SHP77 (cell line): ENCODE results near the gene ABHD12.

ENCODE experiments used
- DNase-seq, 2 experiments: peaks; one replicate each; lab custom pipeline; 2025; lab: John Stamatoyannopoulos, UW

The ABHD12 gene

DNA sequence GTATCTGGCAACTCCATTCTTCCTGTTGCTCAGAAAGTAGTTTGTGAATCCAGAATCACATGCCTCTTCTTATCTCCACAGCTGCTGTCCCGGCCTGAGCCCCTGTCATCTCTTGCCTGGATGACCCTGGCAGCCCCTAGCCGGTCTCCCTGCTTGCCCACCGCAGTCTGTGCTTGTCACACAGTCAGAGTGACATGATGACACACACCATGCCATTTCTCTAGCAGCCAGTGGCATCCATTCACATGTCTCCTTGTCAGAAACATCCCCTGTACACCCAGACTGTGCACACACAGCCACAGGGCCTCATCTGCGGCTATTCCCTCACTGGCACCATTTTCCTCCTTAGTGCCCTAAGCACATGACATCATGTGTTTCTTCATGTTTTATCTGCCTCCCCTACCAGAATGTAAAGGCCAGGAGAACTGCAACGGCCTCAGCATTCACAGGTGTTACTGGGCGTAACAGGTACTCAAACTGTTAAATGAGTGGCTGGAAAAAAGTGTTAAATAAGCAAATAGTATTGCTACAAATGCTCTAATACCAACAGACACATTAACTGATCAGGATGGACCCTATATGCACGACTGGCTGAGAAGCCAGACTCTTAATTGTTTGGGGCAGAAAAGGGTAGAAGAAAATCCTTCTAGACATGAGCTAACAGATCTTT, 9.6 kb downstream of the ABHD12 start:
- DNase-seq, result no peak

DNA sequence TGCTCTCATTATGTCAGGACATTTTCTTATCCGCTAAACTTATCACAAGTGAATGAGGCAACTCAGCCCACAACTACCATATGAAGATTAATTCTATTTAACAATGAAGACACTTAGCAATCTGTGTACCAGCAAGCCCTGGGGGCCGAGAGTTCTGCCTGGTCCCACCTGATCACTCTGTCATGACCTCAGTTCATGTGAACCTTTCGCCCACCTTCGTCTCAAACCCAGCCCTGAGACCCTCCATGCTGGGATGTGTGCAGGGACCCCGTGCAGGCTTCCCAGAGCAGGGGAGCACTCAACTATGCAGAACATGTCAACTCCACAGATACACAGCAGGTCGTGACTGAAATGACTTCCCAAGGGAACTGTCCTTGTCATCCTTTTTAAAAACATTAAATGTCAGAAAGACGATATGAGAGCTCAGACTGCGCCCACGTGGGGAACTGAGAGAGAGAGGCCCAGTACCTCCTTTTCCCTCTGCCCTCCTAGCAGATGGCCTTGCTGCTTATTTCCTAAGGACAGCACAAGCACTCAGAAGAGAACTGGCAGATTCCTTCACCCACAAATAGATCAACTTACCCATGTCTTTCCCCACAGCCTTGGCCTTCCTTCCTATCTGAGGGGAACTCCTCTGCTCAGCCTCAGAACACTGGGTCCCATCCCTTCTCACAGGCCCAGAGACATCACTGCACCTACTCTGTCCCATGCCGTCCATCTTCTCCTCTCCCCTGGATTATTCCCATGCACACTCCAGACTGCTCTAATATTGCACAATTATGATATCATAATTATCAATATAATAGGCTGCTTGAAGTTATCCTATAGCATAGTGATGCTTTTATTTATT, 11.5 kb downstream of the ABHD12 start:
- no peak for DNase-seq

DNA sequence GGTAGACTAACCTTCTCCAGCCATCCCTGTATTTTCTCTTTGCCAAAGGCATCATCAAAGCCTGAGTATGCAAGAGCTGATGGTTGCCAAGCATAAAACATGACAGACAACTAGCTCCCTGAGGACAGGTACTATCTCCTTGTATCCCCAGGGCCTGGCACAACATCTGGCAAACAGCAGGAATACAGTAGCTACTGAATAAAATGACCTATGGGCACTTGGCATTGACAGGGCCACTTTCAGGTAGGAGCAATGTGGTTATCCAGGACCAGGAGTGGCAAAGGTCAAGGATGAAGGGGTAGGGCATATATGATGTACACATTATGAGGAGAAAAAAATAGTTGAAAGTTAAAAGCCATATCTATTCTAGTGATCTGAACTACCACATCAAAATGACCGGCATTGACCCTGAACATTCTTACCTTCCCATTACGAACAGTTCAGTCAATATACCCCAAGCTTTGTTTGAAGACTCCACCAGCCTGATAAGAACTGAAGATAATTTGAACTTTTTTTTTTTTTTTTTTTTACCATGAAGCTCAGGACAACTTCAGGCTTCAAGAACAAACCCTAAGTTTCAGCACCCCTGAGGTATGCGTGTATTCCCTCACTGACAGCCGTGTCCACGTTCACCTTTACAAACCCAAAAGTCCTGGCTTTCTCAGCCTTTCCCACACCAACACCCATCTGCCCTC, 12.3 kb downstream of the ABHD12 start:
- DNase-seq, result no peak

DNA sequence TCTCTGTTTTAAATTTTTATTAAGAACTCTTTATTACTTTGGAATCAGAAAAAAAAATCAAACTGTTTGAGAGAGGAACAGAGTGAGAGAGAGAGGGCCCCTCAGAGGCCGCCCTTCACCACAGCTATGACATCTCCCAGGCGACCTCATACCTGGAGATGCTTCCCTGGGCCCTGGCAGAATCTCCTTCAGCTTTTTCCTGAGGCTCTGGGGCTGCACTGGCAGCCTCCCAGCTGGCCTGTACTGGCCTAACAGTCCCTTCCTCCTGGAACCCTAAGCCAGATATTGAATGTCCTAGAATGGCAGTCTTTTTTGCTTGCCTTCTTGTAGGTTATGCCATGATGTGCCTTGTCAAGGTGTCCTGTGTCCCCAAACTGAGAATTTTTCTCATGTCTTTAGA, 13.7 kb downstream of the ABHD12 start:
- DNase-seq, result no peak

DNA sequence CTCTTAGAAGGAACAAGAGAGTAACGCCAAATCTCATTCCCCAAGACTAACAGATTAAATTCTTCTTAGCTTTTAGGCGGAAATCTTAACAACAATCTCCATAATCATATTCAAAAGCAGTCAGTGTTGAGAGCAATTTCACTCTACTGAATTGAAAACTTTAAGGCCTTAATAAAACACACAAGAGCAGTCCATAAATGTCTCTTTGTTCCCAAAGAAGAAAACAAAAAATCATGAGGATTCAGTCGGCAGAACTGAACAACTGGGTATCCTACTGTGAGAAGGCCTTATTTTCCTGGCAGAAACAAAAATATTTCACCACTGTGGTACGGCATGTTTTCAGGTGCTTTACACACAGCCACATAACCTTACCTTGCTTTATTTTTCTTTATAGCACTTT, 14.4 kb downstream of the ABHD12 start:
- no peak for DNase-seq

DNA sequence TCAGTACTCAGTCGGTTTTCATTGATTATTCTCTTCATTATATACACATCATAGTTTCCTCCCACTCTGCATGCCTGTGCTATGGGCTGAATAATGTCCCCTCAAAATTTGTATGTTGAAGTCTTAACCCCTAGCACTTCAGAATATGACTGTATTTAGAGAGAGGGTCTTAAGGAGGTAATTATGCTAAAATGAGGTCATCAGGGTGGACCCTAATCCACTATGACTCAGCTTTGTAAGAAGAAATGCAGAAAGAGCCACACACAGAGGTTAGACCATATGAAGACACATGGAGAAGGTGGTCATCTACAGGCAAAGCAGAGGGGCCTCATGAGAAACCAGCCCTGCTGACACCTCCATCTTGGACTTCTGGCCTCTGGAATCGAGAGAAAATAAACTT, 15.8 kb downstream of the ABHD12 start:
- no peak for DNase-seq

DNA sequence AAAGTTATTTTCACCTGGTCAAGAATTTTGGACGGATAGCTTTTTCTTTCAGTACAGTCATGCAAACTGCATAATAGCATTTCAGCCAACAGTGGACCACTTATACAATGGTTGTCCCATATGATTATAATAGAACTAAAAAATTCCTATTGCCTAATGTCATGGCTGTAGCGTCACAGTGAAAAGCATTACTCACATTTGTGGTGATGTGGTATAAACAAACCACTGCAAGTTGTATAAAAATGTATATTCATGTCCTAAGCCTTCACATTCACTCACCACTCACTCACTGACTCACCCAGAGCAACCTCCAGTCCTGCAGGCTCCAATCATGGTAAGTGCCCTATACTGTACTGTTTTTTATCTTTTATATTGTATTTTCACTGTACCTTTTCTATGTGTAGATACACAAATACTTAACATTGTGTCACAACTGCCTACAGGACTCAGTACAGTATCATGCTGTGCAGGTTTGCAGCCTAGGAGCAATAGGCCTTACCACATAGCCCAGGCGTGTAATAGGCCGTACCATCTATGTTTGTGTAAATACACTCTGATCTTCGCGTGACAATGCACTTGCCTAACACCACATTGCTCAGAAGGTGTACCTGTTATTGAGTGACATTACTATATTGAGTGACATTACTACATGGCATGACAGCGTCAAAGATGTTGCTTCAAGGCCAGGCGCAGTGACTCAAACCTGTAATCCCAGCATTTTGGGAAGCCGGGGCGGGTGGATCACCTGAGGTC, 17.9 kb downstream of the ABHD12 start:
- no peak for DNase-seq

DNA sequence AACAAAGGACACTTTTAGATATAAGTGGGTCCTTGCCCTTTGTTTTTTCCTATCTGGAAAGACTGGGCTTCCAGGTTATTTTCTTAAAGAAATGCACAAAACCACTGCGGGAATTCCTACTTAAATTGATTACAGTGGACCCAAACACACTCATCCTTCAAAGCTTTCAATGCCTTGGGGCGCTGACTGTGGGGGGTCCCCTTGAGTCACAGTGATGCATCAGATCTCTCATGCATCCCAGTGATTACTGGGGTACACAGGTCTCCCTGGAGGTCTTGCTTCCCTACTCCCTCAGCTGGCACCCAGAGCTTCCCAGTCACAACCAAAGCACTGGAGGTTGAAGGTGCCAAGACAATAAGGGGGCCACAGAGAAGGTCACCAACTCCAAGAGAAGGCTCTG, 20.7 kb downstream of the ABHD12 start:
- no peak for DNase-seq

DNA sequence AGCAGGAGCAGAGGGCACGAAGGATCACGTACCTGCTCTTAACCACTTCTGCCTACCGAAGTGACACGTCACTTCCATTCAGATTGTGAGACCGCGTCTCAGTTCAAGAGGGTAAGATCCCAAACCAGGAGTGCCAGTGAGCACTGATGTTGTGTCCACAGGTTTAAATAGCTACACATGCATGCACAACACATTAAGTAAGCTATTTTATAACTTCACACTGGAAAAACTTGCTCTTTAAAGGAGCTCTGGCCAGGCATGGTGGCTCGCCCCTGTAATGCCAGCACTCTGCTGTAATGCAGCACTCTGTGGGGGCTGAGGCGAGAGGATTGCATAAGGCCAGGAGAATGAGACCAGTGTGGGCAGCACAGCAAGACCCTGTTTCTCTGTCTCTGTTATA, 21.1 kb downstream of the ABHD12 start:
- DNase-seq, result no peak

DNA sequence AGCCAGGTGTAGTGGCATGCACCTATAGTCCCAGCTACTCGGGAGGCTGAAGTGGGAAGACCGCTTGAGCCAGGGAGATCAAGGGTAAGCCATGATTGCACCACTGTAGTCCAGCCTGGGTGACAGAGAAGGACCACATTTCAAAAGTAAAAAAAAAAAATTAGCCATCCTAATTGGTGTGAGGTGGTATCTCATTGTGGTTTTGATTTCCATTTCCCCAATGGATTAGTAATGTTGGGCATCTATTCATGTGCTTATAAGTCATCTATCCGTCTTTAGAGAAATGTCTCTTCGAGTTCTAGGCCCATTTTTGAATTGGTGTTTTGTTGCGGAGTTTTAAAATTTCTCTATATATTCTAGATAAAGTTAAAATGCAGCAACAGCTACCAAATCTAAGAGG, 21.7 kb downstream of the ABHD12 start:
- no peak for DNase-seq

DNA sequence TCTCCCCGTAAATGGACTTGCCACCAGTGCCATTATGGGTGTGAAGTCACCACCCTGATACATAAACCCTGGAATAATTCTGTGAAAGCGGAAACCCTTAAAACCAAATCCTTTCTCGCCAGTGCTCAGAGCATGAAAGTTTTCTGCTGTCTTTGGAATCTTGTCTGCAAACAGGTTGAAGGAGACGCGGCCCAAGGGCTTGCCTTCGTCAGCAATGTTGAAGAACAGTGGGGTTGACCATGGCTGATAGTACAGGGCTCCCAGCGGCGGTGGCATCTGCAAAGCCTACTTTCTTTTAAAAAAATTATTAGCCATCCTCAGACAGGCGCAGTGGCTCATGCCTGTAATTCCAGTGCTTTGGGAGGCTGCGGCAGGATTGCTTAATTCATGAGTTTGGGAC, 22.1 kb downstream of the ABHD12 start:
- DNase-seq, result no peak

DNA sequence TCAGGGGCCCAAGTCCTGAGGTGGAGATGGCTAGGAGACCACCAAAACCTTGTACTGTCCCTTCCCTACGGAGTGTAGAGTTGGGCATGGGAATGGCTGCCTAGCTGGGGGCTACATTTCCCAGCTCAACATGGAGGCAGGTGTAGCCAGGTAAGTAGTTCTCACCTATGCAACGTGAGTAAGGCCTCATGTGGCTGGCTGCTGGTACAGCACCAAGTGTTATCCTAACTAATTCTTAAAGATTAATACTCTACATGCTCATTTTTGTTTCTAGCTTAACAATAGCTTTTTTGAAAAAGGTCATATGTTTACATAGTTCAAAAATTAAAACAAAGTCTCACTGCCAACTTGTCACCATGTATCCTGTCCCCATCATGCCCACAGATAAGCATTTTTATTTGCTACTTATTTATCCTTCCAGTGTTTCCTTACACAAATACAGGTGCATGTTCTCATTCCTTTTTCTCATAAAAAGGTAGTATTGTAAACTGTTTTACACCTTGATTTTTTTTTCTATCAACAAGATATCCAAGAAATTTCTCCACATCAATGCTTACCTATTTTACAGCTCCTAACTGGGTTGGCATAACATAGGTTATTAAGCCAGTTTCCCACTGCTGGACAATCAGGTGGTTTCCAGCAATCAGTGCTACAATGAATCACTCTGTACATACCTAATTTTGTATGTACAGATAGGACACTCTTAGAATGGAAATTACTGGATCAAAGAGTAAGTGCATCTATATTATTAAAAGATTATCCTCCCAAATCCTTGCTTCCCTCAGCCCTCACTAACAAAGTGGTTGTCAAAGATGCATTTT, 25.5 kb downstream of the ABHD12 start:
- no peak for DNase-seq

DNA sequence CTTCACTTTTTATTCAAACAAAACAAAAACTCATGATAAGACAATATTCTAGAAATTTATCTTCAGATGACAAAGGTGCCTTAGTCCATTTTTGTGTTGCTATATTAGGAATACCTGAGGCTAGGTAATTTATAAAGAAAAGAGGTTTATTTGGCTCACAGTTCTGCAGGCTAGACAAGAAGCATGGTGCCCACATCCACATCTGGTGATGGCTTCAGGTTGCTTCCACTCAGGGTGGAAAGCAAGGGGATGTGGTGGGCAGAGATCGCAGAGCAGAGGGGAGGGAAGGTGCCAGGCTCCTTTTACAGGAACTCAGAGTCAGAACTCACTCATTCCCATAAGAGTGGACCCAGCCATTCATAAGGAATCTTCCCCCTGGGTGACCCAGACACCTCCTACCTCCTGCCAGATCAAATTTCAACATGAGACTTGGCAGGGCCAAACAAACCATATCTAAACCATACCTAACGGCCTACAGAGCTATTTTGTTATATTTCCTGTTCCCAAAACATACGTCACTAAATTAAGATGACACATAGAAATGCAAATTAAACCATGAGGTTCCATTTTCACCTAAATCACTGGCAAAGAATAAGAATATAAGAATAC, 26.4 kb downstream of the ABHD12 start:
- DNase-seq, result no peak

DNA sequence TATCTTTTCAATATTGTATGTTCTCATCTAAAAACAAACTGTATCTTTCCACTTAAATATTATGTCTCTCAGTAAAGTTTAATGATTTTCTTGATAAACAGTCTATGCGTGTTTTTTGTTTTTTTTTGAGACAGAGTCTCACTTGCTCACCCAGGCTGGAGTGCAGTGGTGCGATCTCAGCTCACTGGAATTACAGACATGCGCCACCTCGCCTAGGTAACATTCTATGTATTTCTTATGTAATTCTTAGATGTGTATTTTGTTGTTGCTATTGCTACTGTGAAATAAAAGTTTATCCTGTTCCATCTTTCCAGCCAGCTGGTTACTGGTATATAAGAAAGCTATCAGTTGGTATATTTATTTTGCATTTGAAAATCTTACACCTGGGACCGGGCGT, 29.4 kb downstream of the ABHD12 start:
- no peak for DNase-seq

DNA sequence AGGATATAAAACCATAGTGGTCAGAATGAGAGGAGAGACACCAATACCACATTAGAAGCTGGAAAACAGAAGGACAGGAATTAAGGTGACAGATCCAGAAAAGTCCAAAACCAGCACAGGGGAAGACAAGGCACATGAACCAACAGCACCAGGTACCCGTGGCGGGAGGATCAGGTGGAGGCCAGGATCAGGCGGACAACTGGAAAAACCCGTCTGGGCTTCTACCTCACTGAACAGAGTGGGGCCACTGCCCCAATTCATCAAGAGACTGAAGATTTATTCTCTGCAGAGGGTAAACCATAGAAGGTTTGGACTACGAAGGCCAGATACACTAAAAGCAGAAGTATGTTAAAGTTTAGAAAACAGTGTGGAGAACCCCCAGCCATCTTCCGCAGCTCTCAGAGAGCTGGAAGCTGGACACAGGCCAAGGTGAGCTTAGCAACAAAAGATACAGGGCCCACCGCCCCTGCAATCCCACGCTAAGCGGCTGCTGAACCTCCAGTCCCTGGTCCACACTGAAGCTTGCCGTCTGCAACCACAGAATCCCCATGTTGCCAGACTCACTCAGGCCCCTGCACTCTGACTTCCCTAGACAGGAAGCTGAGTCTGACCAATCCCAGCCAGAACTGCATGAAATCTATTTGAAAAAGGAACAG, 29.9 kb downstream of the ABHD12 start:
- DNase-seq, result no peak

DNA sequence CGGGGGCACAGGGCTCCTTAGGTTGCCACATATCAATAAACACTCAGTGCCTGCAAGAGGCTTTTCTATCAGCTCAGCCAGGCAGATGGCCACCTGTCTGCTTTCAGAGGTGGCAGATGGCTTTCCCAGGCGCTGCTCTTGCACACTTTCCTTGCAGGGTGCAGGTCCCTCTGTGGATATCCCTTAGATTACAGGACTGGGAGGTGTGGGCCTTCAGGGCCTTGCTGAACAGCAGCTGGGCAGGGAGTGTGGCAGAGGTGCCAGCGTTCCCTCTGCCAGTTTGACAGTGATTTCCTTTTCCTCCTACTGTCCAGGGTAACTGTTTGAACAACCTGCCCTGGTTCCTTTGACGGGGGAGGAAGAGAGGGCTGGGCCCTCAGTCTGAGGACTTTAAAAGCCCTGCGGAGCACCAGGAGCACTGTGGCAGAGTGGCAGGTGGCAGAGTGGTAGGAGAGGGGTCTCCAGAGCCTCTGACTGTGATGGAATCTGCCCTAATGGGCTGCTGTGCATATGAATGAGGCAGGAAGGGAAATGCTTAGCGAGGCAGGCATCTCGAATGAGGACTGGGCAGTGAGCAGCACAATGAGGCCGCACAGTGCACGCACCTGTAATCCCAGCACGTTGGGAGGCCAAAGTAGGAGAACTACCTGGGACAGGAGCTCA, 34.2 kb downstream of the ABHD12 start:
- DNase-seq, result peak; percentile 74 to 84

DNA sequence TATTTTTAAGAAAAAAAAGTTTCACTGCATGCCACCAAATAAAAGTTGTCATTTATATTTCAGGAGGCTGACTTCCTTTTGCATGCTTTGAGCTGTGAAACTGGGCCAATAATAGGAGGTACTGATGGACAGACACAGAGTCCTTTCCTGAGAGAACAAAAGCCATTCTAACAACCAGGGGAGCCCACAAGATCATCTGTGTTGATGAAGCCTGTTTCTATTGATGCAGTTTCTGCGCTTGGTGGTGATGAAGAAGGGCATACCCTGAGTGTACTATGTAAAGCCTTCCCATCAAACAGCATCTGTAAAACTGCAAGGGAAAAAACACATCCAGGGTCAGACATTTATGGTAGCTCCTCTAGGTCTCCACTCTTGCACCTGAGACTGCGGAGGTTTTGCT, 34.8 kb downstream of the ABHD12 start:
- DNase-seq, result no peak

DNA sequence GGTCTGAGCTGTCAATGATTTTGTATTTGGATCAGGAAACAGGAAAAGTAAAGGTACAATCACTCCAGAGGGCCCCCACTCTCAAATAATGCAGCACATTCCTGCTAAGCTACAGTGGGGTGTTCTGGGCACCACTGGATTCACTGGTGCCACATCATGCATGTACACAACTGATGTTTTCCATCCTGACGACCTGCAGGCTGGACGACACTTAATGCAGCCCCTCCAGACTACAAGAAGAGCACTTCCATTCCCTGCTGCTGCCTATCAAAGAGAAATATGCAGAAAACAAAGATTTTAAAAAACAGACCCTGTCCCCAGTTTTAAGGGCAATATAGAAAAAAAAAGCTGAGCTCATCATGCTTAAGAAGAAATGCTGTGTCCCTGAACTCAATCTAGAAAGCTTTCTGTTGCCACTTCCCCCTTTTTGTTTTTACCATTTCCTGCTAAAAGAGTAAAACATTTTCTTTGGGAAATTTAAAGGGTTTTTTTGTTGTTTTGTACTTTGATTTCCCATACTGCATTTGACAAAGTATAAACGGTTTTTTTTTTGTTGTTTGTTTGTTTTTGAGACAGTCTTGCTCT, 35.5 kb downstream of the ABHD12 start:
- no peak for DNase-seq
